DND-41 (cell line): Measurements from ENCODE around the gene CACNA2D3.

Source experiments
- CTCF ChIP-seq: IDR thresholded peaks from 2 replicates; pipeline ENCODE4 v1.5.1; 2012; ENCODE audit warnings: borderline replicate concordance, low read length, moderate library complexity, mild to moderate bottlenecking; ENCODE audit not compliant: poor library complexity, severe bottlenecking; ENCODE audit errors: extremely low read depth
- EZH2 ChIP-seq: IDR thresholded peaks from 3 replicates; pipeline ENCODE4 v1.6.1; 2012; ENCODE audit warnings: borderline replicate concordance, low read depth, mild to moderate bottlenecking, moderate library complexity, low read length, inconsistent platforms; ENCODE audit not compliant: severe bottlenecking

- TF ChIP-seq CTCF (no peak), EZH2 (no peak)
These were observed 583.4 kb downstream of the CACNA2D3 start for GRCh38 chr3:54705730-54706129.
